ENCODE results near the gene PKNOX2.

PKNOX2 gene

GRCh38 chr11:125124618-125124992, 39.9 kb upstream of the PKNOX2 start:
- H4K20me1 ChIP-seq (ENCODE audit: insufficient read depth) = no peaks in the 10 kb centered on the region

GRCh38 chr11:125128450-125128849, 36.1 kb upstream of the PKNOX2 start:
- Histone ChIP-seq H3K27me3 (ENCODE audit: insufficient read depth, low read depth) (no peaks in the 10 kb centered on the region), H3K4me3 (IDR thresholded peaks at IDR 0.05; ENCODE audit: insufficient read depth, low read depth, low read length) (no peak overlapping the region), H3K4me2 (no peak overlapping the region), H3K79me2 (ENCODE audit: insufficient read depth, low read depth) (no peaks in the 10 kb centered on the region), H3K4me1 (ENCODE audit: low read depth, poor library complexity, severe bottlenecking) (no peaks in the 10 kb centered on the region), H2AFZ (ENCODE audit: low read depth) (no peak overlapping the region), H4K20me1 (ENCODE audit: insufficient read depth) (no peaks in the 10 kb centered on the region), H3K36me3 (ENCODE audit: insufficient read depth) (no peaks in the 10 kb centered on the region), H3K9ac (no peak overlapping the region), H3K27ac (no peak overlapping the region)
- TF ChIP-seq, protein P1, sequence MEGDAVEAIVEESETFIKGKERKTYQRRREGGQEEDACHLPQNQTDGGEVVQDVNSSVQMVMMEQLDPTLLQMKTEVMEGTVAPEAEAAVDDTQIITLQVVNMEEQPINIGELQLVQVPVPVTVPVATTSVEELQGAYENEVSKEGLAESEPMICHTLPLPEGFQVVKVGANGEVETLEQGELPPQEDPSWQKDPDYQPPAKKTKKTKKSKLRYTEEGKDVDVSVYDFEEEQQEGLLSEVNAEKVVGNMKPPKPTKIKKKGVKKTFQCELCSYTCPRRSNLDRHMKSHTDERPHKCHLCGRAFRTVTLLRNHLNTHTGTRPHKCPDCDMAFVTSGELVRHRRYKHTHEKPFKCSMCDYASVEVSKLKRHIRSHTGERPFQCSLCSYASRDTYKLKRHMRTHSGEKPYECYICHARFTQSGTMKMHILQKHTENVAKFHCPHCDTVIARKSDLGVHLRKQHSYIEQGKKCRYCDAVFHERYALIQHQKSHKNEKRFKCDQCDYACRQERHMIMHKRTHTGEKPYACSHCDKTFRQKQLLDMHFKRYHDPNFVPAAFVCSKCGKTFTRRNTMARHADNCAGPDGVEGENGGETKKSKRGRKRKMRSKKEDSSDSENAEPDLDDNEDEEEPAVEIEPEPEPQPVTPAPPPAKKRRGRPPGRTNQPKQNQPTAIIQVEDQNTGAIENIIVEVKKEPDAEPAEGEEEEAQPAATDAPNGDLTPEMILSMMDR (conservative IDR thresholded peaks at IDR 0.05; ENCODE audit: low read depth, low read length) = no peak

More at GRCh38 chr11:125124618-125124992, 39.9 kb upstream of the PKNOX2 start:
- TF ChIP-seq, protein P1 (conservative IDR thresholded peaks at IDR 0.05; ENCODE audit: low read depth, low read length) = no peak
- Histone ChIP-seq H3K4me2 (no peak overlapping the region), H3K27me3 (ENCODE audit: insufficient read depth, low read depth) (no peaks in the 10 kb centered on the region), H3K4me1 (ENCODE audit: low read depth, poor library complexity, severe bottlenecking) (no peaks in the 10 kb centered on the region), H3K36me3 (ENCODE audit: insufficient read depth) (no peaks in the 10 kb centered on the region), H3K4me3 (IDR thresholded peaks at IDR 0.05; ENCODE audit: insufficient read depth, low read depth, low read length) (no peak overlapping the region), H2AFZ (ENCODE audit: low read depth) (0 out of 2 replicates have a peak overlapping the region, but pooled peaks have one; percentile 34), H3K27ac (no peak overlapping the region), H3K9ac (no peak overlapping the region), H3K79me2 (ENCODE audit: insufficient read depth, low read depth) (no peaks in the 10 kb centered on the region)

DNA sequence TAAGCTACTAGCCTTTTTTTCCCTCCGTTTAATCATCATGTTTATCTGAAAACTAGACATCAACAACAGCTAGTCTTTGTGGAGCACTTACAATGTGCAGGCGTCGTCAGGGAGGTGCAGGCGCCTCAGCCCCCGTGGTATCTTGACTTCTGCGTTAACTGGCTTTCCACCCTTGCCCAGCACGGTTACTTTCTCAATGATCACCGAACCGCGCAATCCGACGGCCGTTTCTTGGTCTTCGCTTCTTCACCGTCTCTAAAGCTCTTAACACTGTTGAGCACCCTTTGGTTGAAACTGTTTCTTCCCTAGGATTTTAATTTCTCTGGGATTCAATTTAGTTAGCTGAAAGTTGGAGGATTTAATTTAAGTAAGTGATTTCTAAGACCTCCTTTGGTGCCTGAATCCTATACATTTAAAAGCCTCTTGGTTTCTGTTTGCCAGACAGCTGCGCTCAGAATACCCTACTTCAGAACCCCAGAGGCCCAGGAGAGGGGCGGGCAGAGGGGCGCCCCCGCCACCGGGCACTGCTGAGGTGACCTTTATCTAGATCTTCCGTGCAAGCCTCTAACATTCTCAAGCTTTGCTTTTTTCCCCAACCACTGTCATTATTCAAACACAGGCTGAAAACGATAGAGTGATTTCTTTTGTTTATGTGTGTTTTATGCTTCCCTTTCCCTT, 35.1 kb upstream of the PKNOX2 start:
- H4K20me1 ChIP-seq (ENCODE audit: insufficient read depth) = no peaks in the 10 kb centered on the region
- H3K79me2 ChIP-seq (ENCODE audit: insufficient read depth, low read depth) = no peaks in the 10 kb centered on the region
- H3K4me2 ChIP-seq = no peak overlapping the region
- TF ChIP-seq, protein P1 (conservative IDR thresholded peaks at IDR 0.05; ENCODE audit: low read depth, low read length) = no peak
- no peaks in the 10 kb centered on the region for H3K36me3 ChIP-seq (ENCODE audit: insufficient read depth)
- H3K4me1 ChIP-seq (ENCODE audit: low read depth, poor library complexity, severe bottlenecking) = no peaks in the 10 kb centered on the region
- H3K9ac ChIP-seq = no peak overlapping the region
- no peak overlapping the region for H3K27ac ChIP-seq
- H3K4me3 ChIP-seq (IDR thresholded peaks at IDR 0.05; ENCODE audit: insufficient read depth, low read depth, low read length) = no peak overlapping the region
- no peaks in the 10 kb centered on the region for H3K27me3 ChIP-seq (ENCODE audit: insufficient read depth, low read depth)
- no peak overlapping the region for H2AFZ ChIP-seq (ENCODE audit: low read depth)

GRCh38 chr11:125132071-125132470, 32.5 kb upstream of the PKNOX2 start:
- TF ChIP-seq, protein P1 (conservative IDR thresholded peaks at IDR 0.05; ENCODE audit: low read depth, low read length) = no peak
- Histone ChIP-seq H3K9ac (no peak overlapping the region), H3K36me3 (ENCODE audit: insufficient read depth) (no peaks in the 10 kb centered on the region), H3K4me1 (ENCODE audit: low read depth, poor library complexity, severe bottlenecking) (no peaks in the 10 kb centered on the region), H3K27ac (no peak overlapping the region), H3K4me3 (IDR thresholded peaks at IDR 0.05; ENCODE audit: insufficient read depth, low read depth, low read length) (no peak overlapping the region), H3K27me3 (ENCODE audit: insufficient read depth, low read depth) (no peaks in the 10 kb centered on the region), H4K20me1 (ENCODE audit: insufficient read depth) (no peaks in the 10 kb centered on the region), H3K79me2 (ENCODE audit: insufficient read depth, low read depth) (no peaks in the 10 kb centered on the region), H3K4me2 (no peak overlapping the region), H2AFZ (ENCODE audit: low read depth) (no peak overlapping the region)
